ENCODE results near the gene MUC21. TPM values are rescaled to one million over a fixed set of nuclear protein-coding genes. Genes with fewer than 3 reads are reported as not detected.

The MUC21 gene
- total and polyA plus RNA-seq, 2 donors (not counting 3 experiments of a cell fraction or from before 2014, with no cell fraction given), result not detected

DNA sequence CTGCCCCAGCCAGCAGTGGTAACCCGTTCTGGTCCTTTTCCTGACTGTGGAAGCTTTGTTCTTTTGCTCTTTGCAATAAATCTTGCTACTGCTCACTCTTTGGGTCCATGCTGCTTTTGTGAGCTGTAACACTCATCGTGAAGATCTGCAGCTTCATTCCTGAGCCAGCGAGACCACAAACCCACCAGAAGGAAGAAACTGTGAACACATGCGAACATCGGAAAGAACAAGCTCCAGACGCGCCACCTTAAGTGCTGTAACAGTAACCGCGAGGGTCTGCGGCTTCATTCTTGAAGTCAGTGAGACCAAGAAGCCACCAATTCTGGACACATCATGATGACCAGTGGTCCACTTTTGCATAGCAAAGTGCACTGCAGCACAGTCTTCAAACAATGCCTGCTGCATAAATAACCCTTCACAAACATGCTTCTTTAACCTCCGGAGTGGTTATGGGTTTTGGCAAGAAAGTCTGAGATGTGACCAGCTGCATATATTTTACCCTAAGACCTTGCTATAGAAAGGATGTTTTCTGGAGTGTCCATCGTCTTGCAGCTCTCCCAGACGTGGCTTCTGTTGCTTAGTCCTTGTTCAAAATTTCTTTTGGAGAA lies 17.9 kb downstream of the MUC21 start:
- Histone ChIP-seq H3K4me1 (ENCODE audit: control insufficient read depth, extremely low read depth, insufficient read depth, low read length) (no peaks in the 10 kb centered on the region), H3K9me3 (replicated peaks; ENCODE audit: control insufficient read depth, insufficient read depth, low read length) (no peaks in the 10 kb centered on the region), H3K27ac (ENCODE audit: insufficient read depth, low read depth, low read length) (no peak overlapping the region), H2AFZ (ENCODE audit: low read depth, low read length) (no peak overlapping the region), H3K36me3 (ENCODE audit: control insufficient read depth in 2 of 2, extremely low read depth in 1 of 2, insufficient read depth in 2 of 2, low read length in 2 of 2) (no peaks in the 10 kb centered on the region), H3K9me1 (replicated peaks; ENCODE audit: control insufficient read depth, extremely low read depth, insufficient read depth, low read length) (no peaks in the 10 kb centered on the region), H4K20me1 (replicated peaks; ENCODE audit: control insufficient read depth, extremely low read depth, insufficient read depth, low read length) (no peaks in the 10 kb centered on the region), H3K4me2 (ENCODE audit: insufficient read depth, low read length) (no peak overlapping the region), H3K27me3 (ENCODE audit: control insufficient read depth in 2 of 2, insufficient read depth in 2 of 2, low read length in 2 of 2) (peaks cover 0 to 7% of the 10 kb centered on the region in 2 experiments), H3K4me3 (replicated peaks in 1 of 3; ENCODE audit: insufficient read depth in 1 of 3, low read depth in 1 of 3, low read length in 3 of 3) (no peak overlapping the region), H3K79me2 (ENCODE audit: control insufficient read depth, insufficient read depth, low read length) (no peaks in the 10 kb centered on the region), H3K9ac (replicated peaks; ENCODE audit: extremely low read depth, insufficient read depth, low read length) (no peak overlapping the region)
- ChIA-PET POLR2A (no interaction called here), CTCF (no interaction called here)
- TF ChIP-seq, protein P1, sequence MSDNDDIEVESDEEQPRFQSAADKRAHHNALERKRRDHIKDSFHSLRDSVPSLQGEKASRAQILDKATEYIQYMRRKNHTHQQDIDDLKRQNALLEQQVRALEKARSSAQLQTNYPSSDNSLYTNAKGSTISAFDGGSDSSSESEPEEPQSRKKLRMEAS (IDR thresholded peaks at IDR 0.05; ENCODE audit: insufficient read depth, insufficient read length), result no peak
- TF ChIP-seq FOS (IDR thresholded peaks at IDR 0.05; ENCODE audit: borderline replicate concordance, insufficient read depth, low read length) (no peak), POLR2AphosphoS5 (IDR thresholded peaks at IDR 0.05; ENCODE audit: insufficient read depth, low read depth, low read length) (no peak), GATA2 (IDR thresholded peaks at IDR 0.05; ENCODE audit: insufficient read depth, insufficient read length, low read depth, low read length) (no peak), MYC (IDR thresholded peaks at IDR 0.05; ENCODE audit: low read depth, low read length) (no peak), CTCF (IDR thresholded peaks at IDR 0.05; ENCODE audit: extremely low read depth in 1 of 2, insufficient read depth in 1 of 2, low read depth in 1 of 2, low read length in 2 of 2) (no peak), POLR2A (IDR thresholded peaks at IDR 0.05; ENCODE audit: low read depth, low read length) (no peak), JUN (IDR thresholded peaks at IDR 0.05; ENCODE audit: borderline replicate concordance, insufficient read depth, insufficient read length, low read depth) (no peak), EZH2 (IDR thresholded peaks at IDR 0.05; ENCODE audit: borderline replicate concordance, low read depth, low read length, severe bottlenecking) (no peak)
- FAIRE-seq (no peak), DNase-seq (ENCODE audit: low read depth, low spot score) (no peak)
- no TSS peak for BruUV-seq (replicated peaks)
- dilution Hi-C loops (cut with MboI; ENCODE audit: extremely low pct_ligation_motif_present, low sequenced_read_pairs) (no loop called here), intact Hi-C loops (cut with micrococcal nuclease) (no loop called here)

All from endothelial cell of umbilical vein (primary cell).